ENCODE results near the gene GPR35. TPM values are rescaled to one million over a fixed set of nuclear protein-coding genes. Genes with fewer than 3 reads are reported as not detected.

Gene GPR35
- total RNA-seq, 1 experiment from 2014 or later = 1.3 TPM

DNA sequence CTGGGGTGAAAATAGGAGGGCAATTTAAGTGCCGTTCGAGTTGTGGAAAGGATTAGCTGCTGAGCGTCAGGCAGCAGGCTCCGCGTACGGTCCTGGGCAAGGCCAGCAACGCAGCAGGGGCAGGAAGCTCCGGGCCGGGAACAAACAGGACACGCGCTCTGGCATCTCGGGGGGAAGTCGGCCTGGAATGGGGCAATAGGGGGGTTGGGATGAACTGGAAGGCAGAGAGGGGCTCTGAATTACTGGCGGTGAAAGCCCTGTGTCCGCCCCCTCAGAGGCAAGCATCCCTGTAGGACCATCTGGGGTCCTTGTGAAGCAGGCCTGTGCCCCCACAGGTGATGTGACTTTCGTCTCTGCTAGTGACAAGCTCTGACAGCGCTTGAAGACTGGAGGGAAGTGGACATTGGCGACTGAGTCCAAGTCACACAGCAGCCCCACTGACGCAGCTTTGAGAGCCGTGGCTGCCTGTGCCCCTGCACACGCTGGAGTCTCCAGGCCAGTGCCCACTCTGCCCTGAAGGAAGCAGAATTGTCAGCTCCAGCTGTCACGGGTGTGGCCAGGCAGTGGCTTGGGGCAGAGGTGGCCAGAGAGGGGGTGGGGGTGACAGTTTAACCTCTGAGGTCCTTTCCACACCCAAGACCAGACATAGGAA lies 22.3 kb downstream of the GPR35 start:
- Histone ChIP-seq H3K36me3 (ENCODE audit: control insufficient read depth, insufficient read depth, low read length) (no peaks in the 10 kb centered on the region), H3K4me1 (ENCODE audit: control insufficient read depth, insufficient read depth, low read length) (no peaks in the 10 kb centered on the region), H3K4me3 (ENCODE audit: low read depth in 2 of 2, low read length in 2 of 2) (no peak overlapping the region), H3K9me3 (ENCODE audit: control insufficient read depth, insufficient read depth, low read depth, low read length) (no peaks in the 10 kb centered on the region), H3K27ac (ENCODE audit: low read length) (no peak overlapping the region), H3K27me3 (ENCODE audit: control insufficient read depth, insufficient read depth, low read length) (peaks cover 14% of the 10 kb centered on the region)
- no peak for ATAC-seq
- intact Hi-C loops (cut with micrococcal nuclease; ENCODE audit: unreplicated experiment) (no loop called here), in situ Hi-C loops (cut with HindIII; ENCODE audit: low pct_unique_long_range_greater_than_20kb, low sequenced_read_pairs) (no loop called here)
- ChIA-PET CTCF (interaction anchor here (0.6 kb wide), 1 partner anchor 27 kb away, joined by 3 read pairs; no protein-coding TSS in a partner anchor), POLR2A (no interaction called here)
- TF ChIP-seq, protein P1, sequence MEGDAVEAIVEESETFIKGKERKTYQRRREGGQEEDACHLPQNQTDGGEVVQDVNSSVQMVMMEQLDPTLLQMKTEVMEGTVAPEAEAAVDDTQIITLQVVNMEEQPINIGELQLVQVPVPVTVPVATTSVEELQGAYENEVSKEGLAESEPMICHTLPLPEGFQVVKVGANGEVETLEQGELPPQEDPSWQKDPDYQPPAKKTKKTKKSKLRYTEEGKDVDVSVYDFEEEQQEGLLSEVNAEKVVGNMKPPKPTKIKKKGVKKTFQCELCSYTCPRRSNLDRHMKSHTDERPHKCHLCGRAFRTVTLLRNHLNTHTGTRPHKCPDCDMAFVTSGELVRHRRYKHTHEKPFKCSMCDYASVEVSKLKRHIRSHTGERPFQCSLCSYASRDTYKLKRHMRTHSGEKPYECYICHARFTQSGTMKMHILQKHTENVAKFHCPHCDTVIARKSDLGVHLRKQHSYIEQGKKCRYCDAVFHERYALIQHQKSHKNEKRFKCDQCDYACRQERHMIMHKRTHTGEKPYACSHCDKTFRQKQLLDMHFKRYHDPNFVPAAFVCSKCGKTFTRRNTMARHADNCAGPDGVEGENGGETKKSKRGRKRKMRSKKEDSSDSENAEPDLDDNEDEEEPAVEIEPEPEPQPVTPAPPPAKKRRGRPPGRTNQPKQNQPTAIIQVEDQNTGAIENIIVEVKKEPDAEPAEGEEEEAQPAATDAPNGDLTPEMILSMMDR (IDR thresholded peaks at IDR 0.05) = no peak
- TF ChIP-seq SIN3A (IDR thresholded peaks at IDR 0.05; ENCODE audit: borderline replicate concordance, insufficient read depth, low read depth, low read length) (no peak), POLR2AphosphoS5 (IDR thresholded peaks at IDR 0.05; ENCODE audit: low read depth, low read length) (no peak), TCF7L2 (IDR thresholded peaks at IDR 0.05; ENCODE audit: low read depth, low read length) (no peak)
- TF ChIP-seq, protein P2, sequence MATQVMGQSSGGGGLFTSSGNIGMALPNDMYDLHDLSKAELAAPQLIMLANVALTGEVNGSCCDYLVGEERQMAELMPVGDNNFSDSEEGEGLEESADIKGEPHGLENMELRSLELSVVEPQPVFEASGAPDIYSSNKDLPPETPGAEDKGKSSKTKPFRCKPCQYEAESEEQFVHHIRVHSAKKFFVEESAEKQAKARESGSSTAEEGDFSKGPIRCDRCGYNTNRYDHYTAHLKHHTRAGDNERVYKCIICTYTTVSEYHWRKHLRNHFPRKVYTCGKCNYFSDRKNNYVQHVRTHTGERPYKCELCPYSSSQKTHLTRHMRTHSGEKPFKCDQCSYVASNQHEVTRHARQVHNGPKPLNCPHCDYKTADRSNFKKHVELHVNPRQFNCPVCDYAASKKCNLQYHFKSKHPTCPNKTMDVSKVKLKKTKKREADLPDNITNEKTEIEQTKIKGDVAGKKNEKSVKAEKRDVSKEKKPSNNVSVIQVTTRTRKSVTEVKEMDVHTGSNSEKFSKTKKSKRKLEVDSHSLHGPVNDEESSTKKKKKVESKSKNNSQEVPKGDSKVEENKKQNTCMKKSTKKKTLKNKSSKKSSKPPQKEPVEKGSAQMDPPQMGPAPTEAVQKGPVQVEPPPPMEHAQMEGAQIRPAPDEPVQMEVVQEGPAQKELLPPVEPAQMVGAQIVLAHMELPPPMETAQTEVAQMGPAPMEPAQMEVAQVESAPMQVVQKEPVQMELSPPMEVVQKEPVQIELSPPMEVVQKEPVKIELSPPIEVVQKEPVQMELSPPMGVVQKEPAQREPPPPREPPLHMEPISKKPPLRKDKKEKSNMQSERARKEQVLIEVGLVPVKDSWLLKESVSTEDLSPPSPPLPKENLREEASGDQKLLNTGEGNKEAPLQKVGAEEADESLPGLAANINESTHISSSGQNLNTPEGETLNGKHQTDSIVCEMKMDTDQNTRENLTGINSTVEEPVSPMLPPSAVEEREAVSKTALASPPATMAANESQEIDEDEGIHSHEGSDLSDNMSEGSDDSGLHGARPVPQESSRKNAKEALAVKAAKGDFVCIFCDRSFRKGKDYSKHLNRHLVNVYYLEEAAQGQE (IDR thresholded peaks at IDR 0.05; ENCODE audit: insufficient read depth in 1 of 2, low read depth in 2 of 2, low read length in 1 of 2) = no peak
- no TSS peak for BruUV-seq (replicated peaks)
- DNase-seq (ENCODE audit: low read depth, low spot score) = no peak

DNA sequence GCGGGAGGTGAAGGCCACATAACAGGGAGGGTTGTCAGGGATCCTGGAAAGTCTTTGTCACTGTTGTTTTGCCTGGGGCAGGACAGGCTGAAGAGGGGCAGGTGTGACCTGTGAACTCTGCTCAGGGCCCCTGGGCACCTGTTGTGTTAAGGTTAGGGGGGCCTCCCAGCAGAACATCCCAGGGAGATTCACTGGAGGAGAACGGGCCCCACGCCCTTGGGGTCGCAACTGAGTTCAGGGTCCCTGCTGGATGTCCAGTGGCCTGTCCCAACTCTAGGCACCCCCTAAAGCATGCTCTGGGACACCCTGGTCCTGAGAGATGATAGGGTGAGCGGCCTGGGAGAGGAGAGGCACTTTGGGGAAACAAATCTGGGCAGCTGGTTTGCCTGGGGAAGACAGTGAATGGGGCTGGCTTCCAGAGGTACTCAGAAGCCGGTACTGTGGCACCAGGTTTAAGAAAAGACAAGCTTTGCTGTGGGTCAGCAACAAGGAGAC lies 22.9 kb downstream of the GPR35 start:
- H3K4me1 ChIP-seq (ENCODE audit: control insufficient read depth, insufficient read depth, low read length) = no peaks in the 10 kb centered on the region
- peaks cover 14% of the 10 kb centered on the region for H3K27me3 ChIP-seq (ENCODE audit: control insufficient read depth, insufficient read depth, low read length)
- intact Hi-C loops (cut with micrococcal nuclease; ENCODE audit: unreplicated experiment) = no loop called here
- no peak overlapping the region for H3K4me3 ChIP-seq (ENCODE audit: low read depth in 2 of 2, low read length in 2 of 2)
- H3K27ac ChIP-seq (ENCODE audit: low read length) = no peak overlapping the region
- CTCF ChIA-PET = no interaction called here
- TF ChIP-seq, protein P2 (IDR thresholded peaks at IDR 0.05; ENCODE audit: insufficient read depth in 1 of 2, low read depth in 2 of 2, low read length in 1 of 2) = no peak
- TF ChIP-seq, protein P1 (IDR thresholded peaks at IDR 0.05) = no peak
- TF ChIP-seq POLR2AphosphoS5 (IDR thresholded peaks at IDR 0.05; ENCODE audit: low read depth, low read length) (no peak), TCF7L2 (IDR thresholded peaks at IDR 0.05; ENCODE audit: low read depth, low read length) (no peak), SIN3A (IDR thresholded peaks at IDR 0.05; ENCODE audit: borderline replicate concordance, insufficient read depth, low read depth, low read length) (no peak)
- POLR2A ChIA-PET = no interaction called here
- in situ Hi-C loops (cut with HindIII; ENCODE audit: low pct_unique_long_range_greater_than_20kb, low sequenced_read_pairs) = no loop called here
- BruUV-seq (replicated peaks) = no TSS peak
- DNase-seq (ENCODE audit: low read depth, low spot score) (no peak), ATAC-seq (0 out of 2 replicates have a peak, but pooled peaks have one; percentile 18)
- no peaks in the 10 kb centered on the region for H3K36me3 ChIP-seq (ENCODE audit: control insufficient read depth, insufficient read depth, low read length)
- H3K9me3 ChIP-seq (ENCODE audit: control insufficient read depth, insufficient read depth, low read depth, low read length) = no peaks in the 10 kb centered on the region

Measured in Panc1 (cell line).